Measurements from ENCODE around the gene C1RL.

- no peak for TF ChIP-seq USF2 (IDR thresholded peaks at IDR 0.05; ENCODE audit: low read depth, low read length)
- TF ChIP-seq CTCF (conservative IDR thresholded peaks at IDR 0.05; ENCODE audit: low read depth, low read length): no peak
- TF ChIP-seq MAFK (IDR thresholded peaks at IDR 0.05; ENCODE audit: low read depth, low read length): no peak
- TF ChIP-seq POLR2A (IDR thresholded peaks at IDR 0.05; ENCODE audit: low read depth, low read length): no peak
- TF ChIP-seq RAD21 (IDR thresholded peaks at IDR 0.05; ENCODE audit: low read length): no peak
- TF ChIP-seq RFX5 (IDR thresholded peaks at IDR 0.05; ENCODE audit: low read depth, low read length): no peak
- no peak for TF ChIP-seq SMC3 (IDR thresholded peaks at IDR 0.05; ENCODE audit: low read depth, low read length)
- no peak for TF ChIP-seq CEBPB (IDR thresholded peaks at IDR 0.05; ENCODE audit: low read depth, low read length)
- TF ChIP-seq MAZ (IDR thresholded peaks at IDR 0.05; ENCODE audit: borderline replicate concordance, low read depth, low read length): no peak
- no peak for TF ChIP-seq CHD1 (IDR thresholded peaks at IDR 0.05; ENCODE audit: low read depth, low read length)
- no peak for TF ChIP-seq RCOR1 (IDR thresholded peaks at IDR 0.05; ENCODE audit: insufficient replicate concordance, low read length)
- no peak for TF ChIP-seq BHLHE40 (IDR thresholded peaks at IDR 0.05; ENCODE audit: low read depth, low read length)
- no peak for TF ChIP-seq FOS (IDR thresholded peaks at IDR 0.05; ENCODE audit: low read depth, low read length)
These were observed 14.1 kb upstream of the C1RL start for GRCh38 chr12:7122811-7123769.

All from IMR-90 (cell line).